Measurements from ENCODE around the gene APOBEC3C.

GRCh38 chr22:39007177-39007576 is 6.9 kb upstream of the APOBEC3C start:
- TF ChIP-seq MXI1 (conservative IDR thresholded peaks at IDR 0.05; ENCODE audit: poor library complexity, severe bottlenecking) (no peak), CTCF (IDR thresholded peaks at IDR 0.05; ENCODE audit: poor library complexity, severe bottlenecking) (no peak), REST (IDR thresholded peaks at IDR 0.05; ENCODE audit: borderline replicate concordance) (no peak), EP300 (conservative IDR thresholded peaks at IDR 0.05; ENCODE audit: poor library complexity, severe bottlenecking) (no peak), EZH2 (IDR thresholded peaks at IDR 0.05; ENCODE audit: borderline replicate concordance, insufficient read depth, low read length, poor library complexity, severe bottlenecking) (no peak), RAD21 (conservative IDR thresholded peaks at IDR 0.05) (no peak), POLR2AphosphoS5 (IDR thresholded peaks at IDR 0.05) (no peak), SMC3 (conservative IDR thresholded peaks at IDR 0.05; ENCODE audit: poor library complexity) (no peak), TAF1 (IDR thresholded peaks at IDR 0.05; ENCODE audit: low read depth) (no peak)

Measured in neural cell (in vitro differentiated cells).